ENCODE measurements around the gene STPG4. TPM values are rescaled to one million over a fixed set of nuclear protein-coding genes. Genes with fewer than 3 reads are reported as not detected.

STPG4 gene
- total RNA-seq, 2 donors from 2014 or later, result 0.55 TPM; not detected in 1

DNA sequence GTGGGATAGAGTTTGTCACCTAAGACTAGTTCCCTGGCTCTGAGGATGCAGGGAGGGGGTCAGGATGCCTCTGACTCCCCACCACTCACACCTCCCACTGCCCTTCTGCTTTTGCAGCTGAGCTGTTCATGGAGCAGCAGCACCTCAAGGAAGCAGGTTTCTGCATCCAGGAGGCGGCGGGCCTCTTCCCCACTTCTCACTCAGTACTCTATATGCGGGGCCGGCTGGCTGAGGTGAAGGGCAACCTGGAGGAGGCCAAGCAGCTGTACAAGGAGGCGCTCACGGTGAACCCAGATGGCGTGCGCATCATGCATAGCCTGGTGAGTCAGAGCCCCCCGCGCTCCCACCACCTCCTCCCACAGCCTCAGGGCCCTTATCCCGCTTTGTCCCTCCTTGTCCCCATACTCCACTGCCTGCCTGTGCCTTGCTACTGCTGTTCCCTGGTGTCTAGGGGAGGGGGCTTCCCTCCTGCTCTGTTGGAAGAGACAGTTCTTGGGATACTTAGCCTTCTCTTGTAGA is 94.4 kb downstream of the STPG4 start:
- Mint-ChIP-seq H3K27ac (peak overlapping the region; percentile 46 to 89), H3K9me3 (no peaks in the 10 kb centered on the region), H3K36me3 (peaks cover 0 to 13% of the 10 kb centered on the region in 2 donors)
- ATAC-seq (no peak), DNase-seq (ENCODE audit: low spot score in 2 of 2) (no peak)

DNA sequence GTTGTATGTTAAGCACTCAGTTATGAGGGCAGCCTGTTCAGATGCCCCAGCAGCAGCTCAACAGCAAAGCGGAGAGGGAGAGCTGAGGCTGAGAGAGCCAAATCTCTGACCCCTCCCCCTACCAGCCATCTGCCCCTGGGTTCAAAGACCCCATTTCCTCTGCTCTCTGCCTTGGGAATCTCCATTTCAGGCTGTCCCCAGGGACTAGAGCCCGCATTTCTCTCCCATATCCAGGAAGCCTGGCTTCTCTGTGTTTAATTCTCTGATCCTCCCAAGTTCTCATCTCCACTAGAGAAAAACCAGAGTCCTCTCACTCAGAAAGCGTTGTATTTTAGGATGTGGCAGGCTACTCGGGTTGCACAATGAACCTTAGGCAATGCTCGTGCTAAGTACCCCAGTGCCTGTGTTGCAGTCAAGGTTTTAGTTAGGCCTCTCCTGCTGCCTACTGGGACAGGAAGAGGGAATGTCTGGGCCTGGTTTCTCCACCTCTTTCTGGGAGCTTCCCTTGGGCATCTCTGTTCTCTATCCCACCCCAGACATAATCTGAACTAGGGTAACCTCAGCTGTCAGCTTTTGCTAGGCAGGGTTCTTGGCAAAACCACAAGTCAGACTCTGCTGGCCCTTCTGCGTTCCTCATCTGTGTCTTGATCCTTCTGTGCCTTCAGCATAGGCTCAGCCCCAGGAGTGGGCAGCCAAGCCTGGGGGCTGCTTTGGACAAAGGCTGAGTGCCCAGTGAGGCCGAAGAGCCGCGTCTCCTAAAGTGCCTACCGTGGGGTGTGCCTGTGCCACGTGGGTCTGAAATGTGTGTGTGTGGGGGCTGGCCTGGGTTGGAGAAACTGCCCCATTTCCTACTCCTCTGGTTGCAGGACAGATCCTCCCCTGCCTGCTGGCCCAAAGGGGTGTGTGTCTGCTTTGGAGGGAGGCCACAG is 96.8 kb downstream of the STPG4 start:
- peak overlapping the region; percentile 72 to 97 for H3K27ac Mint-ChIP-seq
- DNase-seq (ENCODE audit: low spot score in 2 of 2) (no peak), ATAC-seq (no peak)
- H3K36me3 Mint-ChIP-seq, result peaks cover 0 to 17% of the 10 kb centered on the region in 2 donors
- no peaks in the 10 kb centered on the region for H3K9me3 Mint-ChIP-seq

DNA sequence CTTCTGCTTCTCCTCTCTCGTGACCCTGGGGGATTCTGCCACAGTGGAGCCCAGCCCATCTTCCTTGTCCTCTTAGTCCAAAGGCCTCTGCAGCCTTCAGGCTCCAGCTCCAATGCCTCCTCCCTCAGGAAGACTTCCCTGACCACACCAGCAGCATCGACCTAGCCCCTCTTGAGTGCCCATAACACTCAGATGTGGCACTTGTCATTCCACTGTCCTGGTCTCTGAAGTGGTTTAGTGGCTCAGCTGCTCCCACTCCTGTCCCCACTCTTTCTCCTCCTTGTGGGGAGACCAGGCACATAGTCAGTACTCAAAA is 97.5 kb downstream of the STPG4 start:
- H3K27ac Mint-ChIP-seq, result peak overlapping the region; percentile 72 to 97
- H3K36me3 Mint-ChIP-seq, result peaks cover 0 to 17% of the 10 kb centered on the region in 2 donors
- H3K9me3 Mint-ChIP-seq, result no peaks in the 10 kb centered on the region
- DNase-seq (ENCODE audit: low spot score in 2 of 2), result no peak
- ATAC-seq, result peak; percentile 9 to 11

DNA sequence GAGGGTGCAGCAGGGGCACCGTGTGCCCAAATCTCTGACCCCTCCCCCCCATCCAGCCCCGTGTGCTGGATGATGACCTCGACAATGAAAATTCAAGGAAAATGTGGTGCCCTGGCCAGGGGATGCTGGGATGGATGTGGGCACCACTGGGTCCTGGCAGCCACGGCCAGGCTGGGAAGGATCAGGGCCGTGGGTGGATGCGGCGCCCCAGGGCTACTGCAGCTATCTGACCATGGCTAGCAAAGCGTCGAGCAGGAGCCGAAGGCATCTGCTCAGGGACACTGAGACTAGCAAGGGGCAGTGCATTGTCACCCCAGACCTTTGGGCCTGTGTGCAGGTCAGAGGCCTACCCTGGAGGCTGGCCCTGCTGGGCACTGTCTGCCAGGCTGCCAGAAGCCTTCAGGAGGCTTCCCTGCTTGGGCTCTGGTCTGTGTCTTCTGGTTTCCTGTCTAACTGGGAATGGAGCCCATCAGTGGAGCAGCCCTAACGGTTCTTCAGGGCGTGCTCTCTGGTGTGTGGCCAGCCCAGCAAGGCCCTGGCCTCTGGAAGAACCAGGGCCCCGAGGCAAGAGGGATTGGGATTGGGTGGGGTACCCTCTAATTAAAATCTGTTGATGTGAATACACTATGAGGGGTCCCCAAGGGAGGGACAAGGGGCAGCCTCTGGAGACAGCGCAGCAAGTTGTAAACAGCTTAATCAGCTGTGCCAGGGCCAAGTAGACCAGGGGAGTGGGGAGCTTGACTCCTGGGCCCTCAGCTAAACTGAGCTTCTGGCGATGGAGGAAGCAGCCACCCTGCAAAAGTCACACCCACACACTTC is 98.0 kb downstream of the STPG4 start:
- H3K9me3 Mint-ChIP-seq, result no peaks in the 10 kb centered on the region
- peaks cover 0 to 23% of the 10 kb centered on the region in 2 donors for H3K36me3 Mint-ChIP-seq
- ATAC-seq (peak; percentile 28 to 31), DNase-seq (ENCODE audit: low spot score in 2 of 2) (no peak)
- peak overlapping the region; percentile 72 to 97 for H3K27ac Mint-ChIP-seq

DNA sequence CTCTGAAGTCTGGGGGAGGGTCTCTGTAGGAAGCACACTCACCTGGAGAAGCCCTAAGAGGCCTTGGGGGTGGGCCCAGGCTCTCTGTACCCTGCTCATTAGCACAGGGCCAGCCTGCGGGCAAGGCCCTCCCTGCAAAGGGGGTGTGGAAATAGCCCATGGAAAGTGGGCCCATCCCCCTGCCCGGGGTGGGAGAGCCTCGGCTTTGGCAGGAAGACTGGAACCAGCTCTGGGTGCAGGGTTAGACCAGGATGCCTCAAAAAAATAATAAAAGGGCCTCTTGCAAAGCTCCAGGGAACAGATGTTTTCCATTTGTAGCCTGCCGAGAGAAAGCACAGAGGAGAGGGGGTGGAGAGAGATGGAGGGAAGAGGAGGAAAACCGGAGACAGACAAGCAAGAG is 98.7 kb downstream of the STPG4 start:
- ATAC-seq, result no peak
- DNase-seq (ENCODE audit: low spot score in 2 of 2), result no peak
- H3K9me3 Mint-ChIP-seq, result no peaks in the 10 kb centered on the region
- peak overlapping the region; percentile 72 to 81 for H3K27ac Mint-ChIP-seq
- peaks cover 4 to 28% of the 10 kb centered on the region in 2 donors for H3K36me3 Mint-ChIP-seq

DNA sequence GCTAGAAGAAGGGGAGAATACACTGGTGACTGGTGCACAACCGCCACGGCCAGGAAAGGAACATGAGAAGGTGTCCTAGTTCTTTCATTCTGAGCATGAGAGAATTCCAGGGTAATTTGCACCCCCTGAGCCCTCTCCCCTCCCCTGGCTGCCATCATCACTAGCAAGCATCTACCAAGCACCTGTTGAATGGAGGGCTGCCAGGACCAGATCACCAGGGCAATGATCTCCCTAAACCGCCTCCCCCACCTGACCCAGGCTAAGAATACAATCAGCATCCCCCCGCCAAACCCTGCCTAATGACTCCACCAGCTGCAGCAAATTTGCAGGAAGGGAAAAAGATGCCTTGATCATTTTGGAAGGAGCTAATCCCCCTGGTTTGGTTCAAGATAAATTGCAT is 100.2 kb downstream of the STPG4 start:
- DNase-seq (ENCODE audit: low spot score in 2 of 2) (no peak), ATAC-seq (no peak)
- H3K9me3 Mint-ChIP-seq, result no peaks in the 10 kb centered on the region
- peaks cover 6 to 30% of the 10 kb centered on the region in 2 donors for H3K36me3 Mint-ChIP-seq
- H3K27ac Mint-ChIP-seq, result peak overlapping the region in 1 of 2 donors; percentile 68

DNA sequence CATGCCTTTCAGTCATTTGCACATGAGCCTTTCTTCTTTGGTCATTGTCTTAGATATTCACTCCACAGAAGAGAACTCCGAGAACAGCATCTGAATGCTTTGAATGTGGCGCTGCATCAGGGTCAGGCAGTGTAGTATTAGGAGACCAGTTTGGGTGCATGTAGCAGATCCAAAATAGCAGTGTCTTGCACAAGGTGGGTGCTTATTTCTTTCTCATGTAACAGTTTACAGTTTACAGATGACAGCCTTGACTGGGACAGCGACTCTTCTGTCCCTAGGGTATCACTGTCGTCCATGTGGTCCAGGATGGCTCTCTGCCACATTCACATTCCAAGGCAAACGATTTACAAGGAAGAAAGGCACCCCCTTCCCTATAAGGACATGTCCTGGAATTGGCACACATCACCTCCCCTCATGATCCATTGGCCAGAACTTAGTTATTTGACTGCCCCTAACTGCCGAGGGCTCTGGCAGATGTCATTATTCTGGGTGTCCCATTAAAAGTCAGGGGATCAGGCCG is 101.0 kb downstream of the STPG4 start:
- DNase-seq (ENCODE audit: low spot score in 2 of 2), result no peak
- H3K27ac Mint-ChIP-seq, result no peak overlapping the region
- no peaks in the 10 kb centered on the region for H3K9me3 Mint-ChIP-seq
- H3K36me3 Mint-ChIP-seq, result peaks cover 6 to 30% of the 10 kb centered on the region in 2 donors
- ATAC-seq, result no peak

DNA sequence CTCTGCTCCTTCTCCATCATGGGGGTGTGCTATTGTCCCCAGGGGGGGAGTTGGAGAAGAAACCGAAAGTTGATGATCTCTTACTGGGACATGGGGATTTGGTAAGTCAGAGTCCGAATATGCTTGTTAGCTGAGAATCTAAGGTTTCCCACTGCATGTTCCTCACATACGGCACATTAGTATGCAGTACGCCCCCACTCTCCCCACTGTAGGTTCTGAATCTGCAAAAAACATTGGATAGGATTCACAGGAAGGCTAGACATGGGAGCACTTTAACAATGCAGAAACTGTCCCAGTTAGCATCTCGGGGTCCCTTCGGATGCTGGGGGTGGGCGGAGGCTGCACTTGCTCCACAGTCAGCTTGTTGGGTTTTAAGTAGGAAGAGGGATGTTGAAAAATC is 102.3 kb downstream of the STPG4 start:
- ATAC-seq (no peak), DNase-seq (ENCODE audit: low spot score in 2 of 2) (no peak)
- Mint-ChIP-seq H3K9me3 (no peaks in the 10 kb centered on the region), H3K27ac (no peak overlapping the region), H3K36me3 (peaks cover 6 to 30% of the 10 kb centered on the region in 2 donors)

DNA sequence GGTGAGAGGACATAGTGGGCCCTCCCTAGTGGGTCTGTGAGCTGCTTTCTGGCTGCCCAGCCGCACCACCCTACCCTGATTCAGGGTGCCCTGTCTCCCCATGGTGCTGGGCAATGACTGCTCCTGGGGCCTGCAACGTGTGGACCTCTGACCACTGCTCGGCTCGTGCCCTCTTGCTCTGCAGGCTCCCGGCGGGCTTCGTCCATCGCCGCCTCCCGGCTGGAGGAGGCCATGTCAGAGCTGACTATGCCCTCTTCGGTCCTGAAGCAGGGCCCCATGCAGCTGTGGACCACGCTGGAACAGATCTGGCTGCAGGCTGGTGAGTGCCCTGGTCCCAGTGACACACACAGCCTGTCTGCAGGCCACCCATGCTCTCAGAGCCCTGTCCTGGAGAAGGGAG is 103.5 kb downstream of the STPG4 start:
- Mint-ChIP-seq H3K27ac (peak overlapping the region in 1 of 2 donors; percentile 62), H3K36me3 (peaks cover 6 to 30% of the 10 kb centered on the region in 2 donors)
- ATAC-seq, result no peak

DNA sequence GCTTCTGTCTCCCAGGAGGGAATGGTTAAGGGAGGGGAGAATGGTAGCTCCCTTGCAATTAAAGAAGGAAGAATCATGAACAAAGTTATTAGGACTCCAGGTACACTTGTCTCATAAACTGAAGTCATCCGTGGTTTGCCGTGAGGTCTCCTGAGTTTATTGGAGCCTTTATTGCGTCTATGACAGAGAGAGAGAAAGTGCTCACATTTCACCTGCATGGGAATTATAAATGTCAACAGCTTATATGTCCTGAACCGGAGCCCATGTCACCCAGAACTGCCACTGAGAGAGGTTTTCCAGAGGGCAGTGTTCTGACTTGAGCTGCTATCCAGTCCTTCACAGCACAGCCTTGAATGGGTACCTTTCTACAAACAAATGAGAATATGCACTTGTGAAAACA is 104.3 kb downstream of the STPG4 start:
- DNase-seq (ENCODE audit: low spot score in 2 of 2) (no peak), ATAC-seq (no peak)
- Mint-ChIP-seq H3K36me3 (peaks cover 6 to 25% of the 10 kb centered on the region in 2 donors), H3K9me3 (no peaks in the 10 kb centered on the region), H3K27ac (peak overlapping the region in 1 of 2 donors; percentile 44)

More for the DNA sequence above, 103.5 kb downstream of the STPG4 start:
- no peaks in the 10 kb centered on the region for H3K9me3 Mint-ChIP-seq
- no peak for DNase-seq (ENCODE audit: low spot score in 2 of 2)

DNA sequence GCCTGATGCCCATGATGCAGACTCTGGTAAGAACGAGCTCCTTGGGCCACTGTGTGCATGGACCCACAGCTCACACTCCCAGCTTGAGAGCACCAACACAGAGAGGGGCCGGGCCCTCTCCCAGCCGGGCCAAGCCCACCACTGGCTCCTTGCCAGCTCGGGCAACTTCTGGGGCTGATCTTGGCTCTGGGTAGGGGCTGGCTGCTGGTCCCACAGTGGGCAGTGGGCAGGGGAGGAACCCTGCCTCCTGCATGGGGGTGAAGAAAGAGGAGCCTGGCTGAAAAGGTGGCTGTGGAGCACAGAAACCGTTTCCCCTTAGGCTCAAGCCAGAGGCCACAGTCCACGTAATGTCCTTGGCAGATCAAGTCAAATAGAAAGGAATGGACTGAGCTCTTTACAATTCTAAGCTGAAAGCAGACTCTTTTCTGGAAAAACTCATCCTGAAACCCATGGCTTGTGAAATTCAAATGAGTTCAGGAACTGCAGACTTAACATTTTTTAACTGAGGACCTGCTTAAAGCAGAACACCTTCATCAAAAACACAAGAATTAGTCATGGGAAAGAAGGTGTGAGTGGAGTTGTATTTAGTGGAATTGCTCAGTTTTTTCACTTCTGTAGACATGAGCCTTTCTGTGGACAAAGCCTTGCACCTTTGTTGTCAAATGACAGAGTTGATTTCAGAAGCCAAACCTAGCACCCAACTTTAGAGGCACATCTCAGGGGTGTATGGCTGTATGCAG is 104.9 kb downstream of the STPG4 start:
- peaks cover 6 to 28% of the 10 kb centered on the region in 2 donors for H3K36me3 Mint-ChIP-seq
- H3K9me3 Mint-ChIP-seq, result no peaks in the 10 kb centered on the region
- peak overlapping the region in 1 of 2 donors; percentile 50 for H3K27ac Mint-ChIP-seq
- DNase-seq (ENCODE audit: low spot score in 2 of 2) (no peak), ATAC-seq (peak in 1 of 2 donors; percentile 53)

DNA sequence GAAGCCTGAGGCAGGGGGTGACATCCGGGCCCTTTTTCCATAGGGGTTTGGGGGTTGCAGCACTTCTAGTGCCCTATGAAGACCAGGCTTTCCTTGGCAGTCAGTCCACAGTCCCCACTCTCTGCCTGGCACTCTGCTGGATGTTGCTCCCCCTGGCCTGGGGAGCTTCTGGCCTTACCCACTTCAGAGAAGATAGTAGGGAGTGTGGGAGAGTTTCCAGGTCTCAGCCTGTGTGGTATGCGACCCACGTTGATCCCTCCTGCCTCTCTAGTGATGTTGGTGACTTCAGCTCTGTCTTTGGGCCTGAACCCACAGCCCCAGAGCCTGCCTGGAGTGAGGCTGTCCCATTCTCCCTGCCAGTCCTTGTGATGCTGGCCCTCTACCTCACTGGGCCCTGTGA is 105.6 kb downstream of the STPG4 start:
- Mint-ChIP-seq H3K9me3 (no peaks in the 10 kb centered on the region), H3K36me3 (peaks cover 6 to 28% of the 10 kb centered on the region in 2 donors), H3K27ac (peak overlapping the region in 1 of 2 donors; percentile 50)
- DNase-seq (ENCODE audit: low spot score in 2 of 2) (no peak), ATAC-seq (no peak)

DNA sequence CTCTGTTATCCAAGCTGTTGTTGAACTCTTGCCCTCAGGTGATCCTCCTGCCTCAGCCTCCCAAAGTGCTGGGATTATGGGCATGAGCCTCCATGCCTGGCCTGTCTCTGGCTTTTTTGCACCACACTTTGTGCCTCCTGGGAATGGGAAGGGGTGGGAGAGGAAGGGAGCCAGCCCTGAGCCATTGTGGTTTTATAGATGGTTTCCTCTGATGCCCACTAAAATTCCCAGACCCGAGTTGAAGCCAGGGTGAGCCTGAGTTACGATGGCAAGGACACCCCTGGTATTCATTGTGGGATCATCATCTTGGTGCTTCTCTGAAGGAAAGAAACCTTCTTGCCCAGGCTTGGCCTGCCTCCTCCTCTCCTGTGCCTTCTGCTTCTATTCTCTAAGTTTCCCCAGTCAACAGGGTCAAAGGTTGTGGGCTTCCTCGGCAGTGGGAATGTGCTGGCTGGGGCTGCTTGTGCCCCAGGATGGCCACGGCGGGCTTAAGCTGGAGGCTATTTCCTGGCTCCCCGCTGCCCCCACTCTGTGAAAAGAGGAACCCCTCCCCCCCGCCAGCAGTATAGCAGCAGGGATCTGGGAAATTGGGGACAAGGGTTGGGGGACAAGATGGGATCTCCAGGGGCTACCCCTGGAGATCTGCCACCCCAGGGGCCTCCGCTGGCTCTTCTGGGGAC is 106.2 kb downstream of the STPG4 start:
- peaks cover 6 to 31% of the 10 kb centered on the region in 2 donors for H3K36me3 Mint-ChIP-seq
- no peak for ATAC-seq
- no peaks in the 10 kb centered on the region for H3K9me3 Mint-ChIP-seq
- H3K27ac Mint-ChIP-seq, result no peak overlapping the region
- DNase-seq (ENCODE audit: low spot score in 2 of 2), result no peak

DNA sequence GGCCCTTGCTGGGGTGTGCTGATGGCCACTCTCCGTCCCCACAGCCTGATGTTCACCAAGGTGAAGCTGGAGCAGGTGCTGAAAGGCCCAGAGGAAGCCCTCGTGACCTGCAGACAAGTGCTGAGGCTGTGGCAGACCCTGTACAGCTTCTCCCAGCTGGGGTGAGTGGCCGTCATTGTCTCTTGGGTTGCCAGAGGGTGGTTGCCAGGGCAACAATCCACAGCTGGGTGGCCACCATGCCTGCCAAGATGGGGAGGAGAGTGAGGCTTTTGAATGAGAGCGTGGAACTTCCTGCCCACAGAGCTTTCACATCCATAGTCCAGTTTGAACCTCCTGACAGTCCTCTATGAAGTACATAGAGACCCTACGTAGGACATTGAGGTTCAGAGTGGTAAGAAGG is 108.8 kb downstream of the STPG4 start:
- Mint-ChIP-seq H3K9me3 (no peaks in the 10 kb centered on the region), H3K27ac (peak overlapping the region in 1 of 2 donors; percentile 3), H3K36me3 (peaks cover under 1 to 11% of the 10 kb centered on the region in 2 donors)
- no peak for DNase-seq (ENCODE audit: low spot score in 2 of 2)
- ATAC-seq, result peak in 1 of 2 donors; percentile 7

DNA sequence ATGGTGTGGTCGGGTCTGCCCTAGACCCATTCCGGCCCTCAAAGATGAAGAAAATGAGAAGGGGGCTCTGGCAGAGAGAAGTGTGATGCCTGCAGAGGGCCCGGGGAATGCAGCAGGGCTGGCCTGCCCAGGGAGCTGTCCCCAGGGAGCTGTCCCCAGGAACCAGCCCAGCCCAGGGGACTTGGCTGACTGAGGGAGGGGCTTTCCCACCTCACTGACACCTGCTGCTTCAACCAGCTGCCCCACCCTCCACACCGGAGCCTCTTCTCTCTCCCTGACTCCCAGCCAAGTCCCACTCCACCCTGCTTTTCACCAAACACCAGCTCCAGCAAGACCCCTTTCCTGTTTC is 111.2 kb downstream of the STPG4 start:
- ATAC-seq (no peak), DNase-seq (ENCODE audit: low spot score in 2 of 2) (no peak)
- Mint-ChIP-seq H3K36me3 (peaks cover 0 to 14% of the 10 kb centered on the region in 2 donors), H3K27ac (peak overlapping the region; percentile 37 to 93), H3K9me3 (no peaks in the 10 kb centered on the region)
